Esophagus (tissue), 2 donors: ENCODE measurements around the gene FSD2. TPM values are rescaled to one million over a fixed set of nuclear protein-coding genes. Genes with fewer than 3 reads are reported as not detected.
"Not testable (repeated sequence)": the region's sequence is repeated elsewhere in the genome, so short reads cannot be mapped to it uniquely, and the experiment has no call there.

ENCODE experiments used
- H3K27ac ChIP-seq, 2 donors: one replicate each; pipeline ENCODE4 v1.5.1; 2013; ENCODE audit warnings: low read depth in 2 of 2, mild to moderate bottlenecking in 2 of 2, inconsistent platforms in 1 of 2, low read length in 1 of 2, moderate library complexity in 1 of 2
- H3K27me3 ChIP-seq, 2 donors: one replicate each; pipeline ENCODE4 v1.6.1; 2013; ENCODE audit warnings: low read length in 2 of 2, control low read depth in 1 of 2, mild to moderate bottlenecking in 1 of 2; ENCODE audit not compliant: insufficient read depth in 2 of 2, control insufficient read depth in 1 of 2
- H3K36me3 ChIP-seq, 2 donors: one replicate each; pipeline ENCODE4 v1.6.1; 2013; ENCODE audit warnings: low read length in 1 of 2; ENCODE audit not compliant: control insufficient read depth in 2 of 2, insufficient read depth in 2 of 2
- H3K4me1 ChIP-seq, 2 donors: one replicate each; pipeline ENCODE4 v1.6.1; 2013; ENCODE audit warnings: low read length in 1 of 2; ENCODE audit not compliant: control insufficient read depth in 2 of 2, insufficient read depth in 2 of 2
- H3K4me3 ChIP-seq, 2 donors: one replicate each; pipeline ENCODE4 v1.5.1; 2013; ENCODE audit warnings: low read length in 2 of 2, mild to moderate bottlenecking in 2 of 2, low read depth in 1 of 2, moderate library complexity in 1 of 2
- H3K9me3 ChIP-seq, 2 donors: one replicate each; pipeline ENCODE4 v1.6.1; 2013; ENCODE audit warnings: mild to moderate bottlenecking in 2 of 2, low read depth in 1 of 2, low read length in 1 of 2, moderate library complexity in 1 of 2; ENCODE audit not compliant: control insufficient read depth in 2 of 2, insufficient read depth in 1 of 2
- WGBS, 2 donors: extraction: QIAGEN DNeasy Blood & Tissue Kit; methylation state at CpG; one replicate each; pipeline ENCODE4 v1.1.7; 2013; 5-methylcytosine and 5-hydroxymethylcytosine counted together
- polyA plus RNA-seq, 2 donors: library from polyadenylated mRNA; stranded (reverse); fragments of 200-250 nt; gene quantifications; one replicate each; pipeline ENCODE4 v1.2.3, GENCODE V29; 2013
- donor health status: healthy with polysubstance abuse.
- donor health status: Bipolar disorder and iron deficiency.

Gene FSD2
- polyA plus RNA-seq, 2 donors, result 0.01 to 0.12 TPM

DNA sequence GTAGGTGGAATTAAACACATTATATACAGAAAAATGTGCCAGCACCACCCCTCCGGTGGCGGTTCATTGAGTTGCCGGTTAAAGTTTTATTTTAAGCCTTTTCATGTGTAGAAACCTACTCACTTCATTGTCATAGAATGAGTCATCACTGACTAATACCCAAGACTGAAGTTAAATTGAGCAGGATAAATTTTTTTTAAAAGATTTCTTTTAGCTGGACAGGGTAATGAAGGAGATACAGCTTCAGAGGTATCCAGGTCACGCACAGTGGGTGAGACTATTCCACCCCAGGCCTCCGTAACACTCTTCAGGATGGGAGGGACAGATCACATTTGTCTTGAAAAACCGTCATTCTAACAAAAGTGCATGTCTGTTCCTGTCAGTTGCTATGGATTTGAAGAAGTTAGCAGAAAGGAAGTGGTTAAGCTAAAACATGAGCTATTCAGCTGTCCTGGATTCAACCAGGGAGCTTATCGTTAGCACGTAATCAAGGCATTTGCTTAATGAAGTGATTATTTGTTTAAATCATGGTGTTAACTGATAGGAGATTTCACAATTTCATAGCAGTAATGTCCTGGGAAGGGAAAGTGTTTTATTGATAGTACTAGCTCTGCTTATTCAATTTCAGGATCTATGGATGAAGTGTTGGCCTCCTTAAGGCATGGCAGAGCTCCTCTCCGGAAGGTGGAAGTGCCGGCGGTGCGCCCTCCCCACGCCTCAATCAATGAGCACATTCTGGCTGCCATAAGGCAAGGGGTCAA is 26.9 kb upstream of the FSD2 start:
- H3K27ac ChIP-seq, result peak overlapping the region; percentile 66 to 83
- WGBS, 2 donors, result 47 to 56% methylated on average over 13 of the region's 13 CpGs

GRCh38 chr15:82831894-82832600 is 26.2 kb upstream of the FSD2 start:
- 76 to 78% methylated on average over 5 of the region's 5 CpGs for WGBS, 2 donors
- Histone ChIP-seq H3K4me1 (peaks cover 2 to 4% of the 10 kb centered on the region in 2 donors), H3K4me3 (no peak overlapping the region), H3K9me3 (no peaks in the 10 kb centered on the region), H3K27ac (no peak overlapping the region), H3K36me3 (peaks cover 31 to 47% of the 10 kb centered on the region in 2 donors), H3K27me3 (no peaks in the 10 kb centered on the region)

More for the DNA sequence above, 26.9 kb upstream of the FSD2 start:
- Histone ChIP-seq H3K27me3 (no peaks in the 10 kb centered on the region), H3K4me1 (peaks cover 2 to 4% of the 10 kb centered on the region in 2 donors), H3K4me3 (no peak overlapping the region), H3K9me3 (no peaks in the 10 kb centered on the region), H3K36me3 (peaks cover 31 to 50% of the 10 kb centered on the region in 2 donors)

GRCh38 chr15:82830427-82831173 is 24.7 kb upstream of the FSD2 start:
- no peaks in the 10 kb centered on the region for H3K27me3 ChIP-seq
- H3K4me3 ChIP-seq, result no peak overlapping the region
- H3K27ac ChIP-seq, result no peak overlapping the region
- WGBS, 2 donors, result 81 to 84% methylated on average over 18 of the region's 18 CpGs
- peaks cover 27 to 39% of the 10 kb centered on the region in 2 donors for H3K36me3 ChIP-seq
- peaks cover 2 to 4% of the 10 kb centered on the region in 2 donors for H3K4me1 ChIP-seq
- H3K9me3 ChIP-seq, result no peaks in the 10 kb centered on the region

GRCh38 chr15:82829234-82829633 is 23.4 kb upstream of the FSD2 start:
- H3K9me3 ChIP-seq, result no peaks in the 10 kb centered on the region
- no peaks in the 10 kb centered on the region for H3K27me3 ChIP-seq
- no peak overlapping the region for H3K4me3 ChIP-seq
- H3K4me1 ChIP-seq, result peaks cover 2 to 4% of the 10 kb centered on the region in 2 donors
- peaks cover 24 to 36% of the 10 kb centered on the region in 2 donors for H3K36me3 ChIP-seq
- 92 to 95% methylated on average over 4 of the region's 4 CpGs for WGBS, 2 donors
- H3K27ac ChIP-seq, result no peak overlapping the region

- H3K36me3 ChIP-seq, result peaks cover 17 to 34% of the 10 kb centered on the region in 2 donors
- peaks cover under 1 to 2% of the 10 kb centered on the region in 2 donors for H3K4me1 ChIP-seq
These were observed 22.2 kb upstream of the FSD2 start for GRCh38 chr15:82828075-82828474.

DNA sequence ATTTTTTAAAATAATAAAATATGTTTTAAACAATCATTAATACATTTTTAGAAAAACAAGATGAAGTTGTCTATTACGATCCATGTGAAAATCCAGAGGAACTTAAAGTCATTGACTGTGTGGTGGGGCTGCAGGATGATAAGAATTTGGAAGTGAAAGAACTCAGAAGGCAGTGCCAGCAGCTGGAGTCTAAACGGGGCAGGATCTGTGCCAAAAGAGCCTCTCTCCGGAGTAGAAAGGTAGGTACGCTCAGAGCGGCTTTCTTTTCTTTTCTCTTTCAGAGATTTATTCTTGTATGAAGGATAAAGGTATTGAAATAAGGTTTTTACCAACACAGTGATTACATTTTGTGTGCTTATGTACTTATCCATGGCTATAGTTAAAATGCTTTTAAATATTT is 17.2 kb upstream of the FSD2 start:
- H3K27me3 ChIP-seq, result no peaks in the 10 kb centered on the region
- 73 to 74% methylated on average over 5 of the region's 5 CpGs for WGBS, 2 donors
- no peaks in the 10 kb centered on the region for H3K9me3 ChIP-seq

More at GRCh38 chr15:82828075-82828474, 22.2 kb upstream of the FSD2 start:
- 44 to 72% methylated on average over 1 of the region's 1 CpG for WGBS, 2 donors
- Histone ChIP-seq H3K27ac (peak overlapping the region in 1 of 2 donors; percentile 57), H3K9me3 (no peaks in the 10 kb centered on the region), H3K4me3 (no peak overlapping the region), H3K27me3 (no peaks in the 10 kb centered on the region)

DNA sequence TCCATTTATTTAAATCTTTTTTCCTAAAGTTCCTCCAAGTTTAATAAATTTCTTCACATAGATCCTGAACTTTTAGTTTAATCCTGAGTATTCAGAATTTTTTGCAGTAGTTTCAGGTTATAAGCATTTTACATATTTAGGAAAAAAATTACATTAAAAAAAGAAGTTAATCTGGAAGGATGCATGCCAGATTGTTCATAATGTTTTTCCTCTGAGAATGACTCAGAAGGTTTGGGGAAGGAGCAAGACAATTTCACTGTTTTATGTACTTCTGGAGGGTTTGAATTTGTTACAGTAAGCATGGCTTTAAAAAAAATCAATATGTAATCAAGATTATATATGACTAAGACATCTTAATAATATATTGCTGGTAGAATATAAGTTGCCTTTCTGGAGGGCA is 16.0 kb upstream of the FSD2 start:
- H3K4me1 ChIP-seq, H3K4me3 ChIP-seq, H3K9me3 ChIP-seq, H3K27ac ChIP-seq, H3K27me3 ChIP-seq: not testable (repeated sequence)
- peaks cover 4 to 11% of the 10 kb centered on the region in 2 donors for H3K36me3 ChIP-seq

More for the DNA sequence above, 17.2 kb upstream of the FSD2 start:
- Histone ChIP-seq H3K27ac (no peak overlapping the region), H3K4me1 (no peaks in the 10 kb centered on the region), H3K4me3 (no peak overlapping the region), H3K36me3 (peaks cover 4 to 15% of the 10 kb centered on the region in 2 donors)

- H3K27me3 ChIP-seq, H3K9me3 ChIP-seq, H3K4me3 ChIP-seq, H3K4me1 ChIP-seq, H3K27ac ChIP-seq: not testable (repeated sequence)
- 79 to 81% methylated on average over 3 of the region's 3 CpGs for WGBS, 2 donors
- peaks cover 2 to 10% of the 10 kb centered on the region in 2 donors for H3K36me3 ChIP-seq
These were observed 15.5 kb upstream of the FSD2 start for GRCh38 chr15:82821396-82821795.

GRCh38 chr15:82820128-82820527 is 14.3 kb upstream of the FSD2 start:
- no peaks in the 10 kb centered on the region for H3K27me3 ChIP-seq
- H3K27ac ChIP-seq, result no peak overlapping the region
- peaks cover 0 to 8% of the 10 kb centered on the region in 2 donors for H3K36me3 ChIP-seq
- H3K9me3 ChIP-seq, result no peaks in the 10 kb centered on the region
- H3K4me1 ChIP-seq, result no peaks in the 10 kb centered on the region
- no peak overlapping the region for H3K4me3 ChIP-seq
